ENCODE data around the gene CBX8.
A peak's percentile ranks its signal among the peaks of the same experiment; 100 is the strongest.

Gene CBX8

GRCh38 chr17:79818026-79818758 is 21.3 kb upstream of the CBX8 start:
- Histone ChIP-seq H3K4me3 (ENCODE audit: low read depth, low read length) (no peak overlapping the region), H3K27me3 (no peaks in the 10 kb centered on the region), H3K9me3 (no peaks in the 10 kb centered on the region), H3K4me1 (peaks cover 9% of the 10 kb centered on the region), H3K36me3 (no peaks in the 10 kb centered on the region)
- TF ChIP-seq, protein P1, sequence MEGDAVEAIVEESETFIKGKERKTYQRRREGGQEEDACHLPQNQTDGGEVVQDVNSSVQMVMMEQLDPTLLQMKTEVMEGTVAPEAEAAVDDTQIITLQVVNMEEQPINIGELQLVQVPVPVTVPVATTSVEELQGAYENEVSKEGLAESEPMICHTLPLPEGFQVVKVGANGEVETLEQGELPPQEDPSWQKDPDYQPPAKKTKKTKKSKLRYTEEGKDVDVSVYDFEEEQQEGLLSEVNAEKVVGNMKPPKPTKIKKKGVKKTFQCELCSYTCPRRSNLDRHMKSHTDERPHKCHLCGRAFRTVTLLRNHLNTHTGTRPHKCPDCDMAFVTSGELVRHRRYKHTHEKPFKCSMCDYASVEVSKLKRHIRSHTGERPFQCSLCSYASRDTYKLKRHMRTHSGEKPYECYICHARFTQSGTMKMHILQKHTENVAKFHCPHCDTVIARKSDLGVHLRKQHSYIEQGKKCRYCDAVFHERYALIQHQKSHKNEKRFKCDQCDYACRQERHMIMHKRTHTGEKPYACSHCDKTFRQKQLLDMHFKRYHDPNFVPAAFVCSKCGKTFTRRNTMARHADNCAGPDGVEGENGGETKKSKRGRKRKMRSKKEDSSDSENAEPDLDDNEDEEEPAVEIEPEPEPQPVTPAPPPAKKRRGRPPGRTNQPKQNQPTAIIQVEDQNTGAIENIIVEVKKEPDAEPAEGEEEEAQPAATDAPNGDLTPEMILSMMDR (IDR thresholded peaks at IDR 0.05; ENCODE audit: low read depth, low read length): no peak
- DNase-seq: no peak

GRCh38 chr17:79815836-79816461 is 19.1 kb upstream of the CBX8 start:
- Histone ChIP-seq H3K4me3 (ENCODE audit: low read depth, low read length) (no peak overlapping the region), H3K4me1 (peaks cover 16% of the 10 kb centered on the region), H3K36me3 (no peaks in the 10 kb centered on the region), H3K27me3 (no peaks in the 10 kb centered on the region), H3K9me3 (no peaks in the 10 kb centered on the region)
- DNase-seq: no peak
- TF ChIP-seq, protein P1 (IDR thresholded peaks at IDR 0.05; ENCODE audit: low read depth, low read length): no peak

DNA sequence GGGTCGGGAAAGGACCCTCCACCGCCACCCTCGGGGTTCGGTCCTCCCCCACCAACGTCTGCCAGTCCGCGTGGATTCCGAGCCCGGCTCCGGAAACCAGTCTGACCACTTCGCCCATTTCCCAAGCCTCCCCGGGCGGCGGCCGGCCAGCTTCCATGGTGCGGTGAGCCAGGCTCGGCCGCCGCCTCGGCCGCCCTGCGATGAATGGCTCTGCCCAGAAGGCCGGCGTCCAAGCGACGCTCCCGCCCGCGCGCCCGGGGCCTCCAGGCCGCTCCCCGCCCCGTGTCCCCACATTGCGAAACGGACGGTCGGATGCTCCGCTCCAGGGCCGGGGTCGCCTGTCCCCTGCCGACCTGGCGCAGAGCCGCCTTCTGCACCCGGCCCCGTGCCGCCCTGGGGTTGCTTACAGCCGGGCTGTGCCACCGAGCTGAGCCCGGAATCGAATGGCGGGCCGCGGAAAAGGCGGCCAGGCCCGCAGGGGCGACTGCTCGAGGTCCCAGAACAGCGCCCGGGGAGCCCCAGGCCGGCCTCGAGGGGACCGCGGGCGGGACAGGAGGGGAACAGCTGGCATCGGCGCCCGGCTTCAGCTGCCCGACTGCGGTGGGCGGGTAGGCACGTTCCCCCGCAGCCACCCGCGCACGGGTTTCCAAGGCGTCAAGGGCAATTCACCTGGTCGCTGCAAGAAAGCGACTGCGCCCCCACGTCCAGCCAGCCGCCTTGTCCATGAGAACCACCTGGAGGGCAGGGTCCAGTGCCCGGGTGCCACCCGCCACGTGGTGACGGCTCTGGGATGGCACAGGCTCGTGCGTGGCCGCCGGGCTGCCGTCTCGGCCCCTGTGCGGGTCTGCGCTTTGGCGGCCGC is 18.3 kb upstream of the CBX8 start:
- Histone ChIP-seq H3K27me3 (no peaks in the 10 kb centered on the region), H3K9me3 (no peaks in the 10 kb centered on the region), H3K4me1 (peaks cover 16% of the 10 kb centered on the region), H3K4me3 (ENCODE audit: low read depth, low read length) (no peak overlapping the region), H3K36me3 (no peaks in the 10 kb centered on the region)
- no peak for DNase-seq
- TF ChIP-seq, protein P1 (IDR thresholded peaks at IDR 0.05; ENCODE audit: low read depth, low read length): no peak

DNA sequence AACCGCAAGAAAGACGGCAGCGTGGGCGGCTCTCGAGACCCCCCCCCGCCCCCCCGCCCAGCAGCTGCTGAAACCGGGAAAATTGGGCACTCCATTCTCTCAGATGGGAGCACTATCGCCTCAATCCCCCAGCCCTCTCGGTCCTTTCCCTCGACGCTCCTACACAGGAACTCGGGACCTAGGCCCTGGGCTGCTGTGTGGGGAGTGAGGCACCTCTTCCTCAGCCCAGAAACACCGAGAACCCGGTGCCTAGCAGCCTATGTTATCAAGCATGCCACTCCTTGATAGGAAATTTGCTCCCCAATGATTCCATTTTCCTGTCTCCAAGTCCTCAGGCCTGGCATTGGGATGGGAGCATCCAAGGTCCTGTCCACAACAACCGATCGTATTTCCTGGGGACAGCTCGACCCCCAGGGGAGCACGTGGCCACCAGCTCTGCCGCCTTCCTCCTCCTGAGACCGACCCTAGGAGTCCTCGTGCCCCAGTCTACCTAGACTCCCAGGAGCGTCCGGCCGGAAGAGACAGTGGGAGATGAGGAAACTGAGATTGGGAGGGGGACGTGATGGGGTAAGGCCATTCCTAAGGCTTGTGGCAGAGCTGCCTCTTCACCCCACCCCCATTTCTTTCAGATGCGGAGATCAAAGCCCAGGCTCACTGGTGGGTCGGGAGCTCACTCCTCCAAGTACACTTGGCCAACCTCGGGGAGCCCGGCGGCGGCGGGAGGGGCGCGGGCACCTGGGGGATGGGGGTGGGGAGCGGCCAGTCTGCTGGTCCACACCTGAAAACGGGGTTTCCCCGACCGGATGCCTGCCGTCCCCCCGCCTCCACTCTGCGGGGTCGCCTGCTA is 17.5 kb upstream of the CBX8 start:
- Histone ChIP-seq H3K9me3 (no peaks in the 10 kb centered on the region), H3K4me3 (ENCODE audit: low read depth, low read length) (peak overlapping the region; percentile 24), H3K4me1 (peaks cover 17% of the 10 kb centered on the region), H3K36me3 (no peaks in the 10 kb centered on the region), H3K27me3 (no peaks in the 10 kb centered on the region)
- DNase-seq: no peak
- TF ChIP-seq, protein P1 (IDR thresholded peaks at IDR 0.05; ENCODE audit: low read depth, low read length): no peak

- no peaks in the 10 kb centered on the region for H3K9me3 ChIP-seq
- peak; percentile 71 for DNase-seq
- H3K4me1 ChIP-seq: peaks cover 14% of the 10 kb centered on the region
- H3K36me3 ChIP-seq: no peaks in the 10 kb centered on the region
- no peaks in the 10 kb centered on the region for H3K27me3 ChIP-seq
- TF ChIP-seq, protein P1 (IDR thresholded peaks at IDR 0.05; ENCODE audit: low read depth, low read length): no peak
- peak overlapping the region; percentile 24 for H3K4me3 ChIP-seq (ENCODE audit: low read depth, low read length)
These were observed 16.6 kb upstream of the CBX8 start for GRCh38 chr17:79813297-79814126.

Measured in BE2C (cell line).